Spleen (tissue), 11 donors: ENCODE data around the gene ZWINT. TPM values are rescaled to one million over a fixed set of nuclear protein-coding genes. Genes with fewer than 3 reads are reported as not detected.

ENCODE experiments used
- DNase-seq: peaks from one replicate; pipeline ENCODE4 v3.0.0-alpha.2; 2020
- H3K27ac ChIP-seq, 8 donors: fragments of 200-600 bp; sonication (generic) in 7 of 8; 1 replicate in 4 of 8; 2 replicates in 4 of 8; pipeline versions ENCODE4 v1.5.0 to v1.8.0; 2016 to 2021; ENCODE audit warnings: inconsistent platforms in 4 of 8, mild to moderate bottlenecking in 4 of 8, moderate library complexity in 1 of 8
- H3K27me3 ChIP-seq, 7 donors: fragments of 200-600 bp; sonication (generic) in 6 of 7; replicated peaks in 1 of 7; 1 replicate in 4 of 7; 2 replicates in 3 of 7; pipeline versions ENCODE4 v1.5.0 to v1.8.0; 2016 to 2021; ENCODE audit warnings: inconsistent platforms in 3 of 7, mild to moderate bottlenecking in 1 of 7
- H3K36me3 ChIP-seq, 6 donors: fragments of 200-600 bp; sonication (generic) in 5 of 6; 1 replicate in 4 of 6; 2 replicates in 2 of 6; pipeline versions ENCODE4 v1.5.0 to v1.8.0; 2016 to 2021; ENCODE audit warnings: inconsistent platforms in 2 of 6
- H3K4me1 ChIP-seq, 6 donors: fragments of 200-600 bp; sonication (generic) in 5 of 6; 1 replicate in 3 of 6; 2 replicates in 3 of 6; pipeline versions ENCODE4 v1.5.0 to v1.8.0; 2016 to 2021; ENCODE audit warnings: inconsistent platforms in 3 of 6
- H3K4me3 ChIP-seq, 8 donors: fragments of 200-600 bp; sonication (generic) in 7 of 8; 1 replicate in 4 of 8; 2 replicates in 4 of 8; pipeline versions ENCODE4 v1.5.0 to v1.8.0; 2016 to 2021; ENCODE audit warnings: inconsistent platforms in 4 of 8, mild to moderate bottlenecking in 4 of 8, moderate library complexity in 2 of 8
- H3K9me3 ChIP-seq, 8 donors: fragments of 200-600 bp; sonication (generic) in 7 of 8; 1 replicate in 4 of 8; 2 replicates in 4 of 8; pipeline versions ENCODE4 v1.5.0 to v1.8.0; 2016 to 2021; ENCODE audit warnings: inconsistent platforms in 4 of 8
- POLR2A ChIP-seq, 3 donors: fragments of 450-650 bp; IDR thresholded peaks; one replicate each; pipeline ENCODE4 v1.5.1; 2017; ENCODE audit warnings: antibody characterized with exemption in 3 of 3, mild to moderate bottlenecking in 1 of 3
- POLR2AphosphoS5 ChIP-seq, 3 donors: sonication (generic); formaldehyde crosslinking; IDR thresholded peaks; one replicate each; pipeline ENCODE4 v1.5.1; 2017; ENCODE audit warnings: antibody characterized with exemption in 3 of 3
- whole genome bisulfite sequencing, 5 donors: extraction: QIAGEN DNeasy Blood & Tissue Kit in 3 of 5; methylation state at CpG; one replicate each; pipeline versions ENCODE4 v1.1.5 to v1.1.7; 2013 to 2018; 5-methylcytosine and 5-hydroxymethylcytosine counted together
- intact Hi-C: fragments of 100-400 bp; cut with DNase I; formaldehyde crosslinking; loops from one replicate; pipeline ENCODE4 v1.15.0; 2023; ENCODE audit warnings: low total_unique reads
- polyA plus RNA-seq, 3 donors: library from polyadenylated mRNA; stranded (reverse); fragments of 200-250 nt; gene quantifications; one replicate each; pipeline ENCODE4 v1.2.1, GENCODE V29; 2013
- total RNA-seq, 7 donors: library from RNA; depleted of rRNA in 3 of 7; stranded (reverse); fragments of >200 nt in 3 of 7; fragmentation: NEBNext Ultra II Directional in 4 of 7; extraction: Animal tissue kit (Norgen Biotek cat#: 25700) in 4 of 7; gene quantifications; one replicate each; pipeline versions ENCODE4 v1.1.0 to v1.2.1, GENCODE V29; 2016 to 2021
- TF ChIP-seq, protein P1 (sequence below), 11 experiments: fragments of 200-600 bp in 7 of 11; fragments of 450-650 bp in 4 of 11; sonication (generic) in 4 of 11; IDR thresholded peaks in 8 of 11; conservative IDR thresholded peaks in 3 of 11; 1 replicate in 7 of 11; 2 replicates in 4 of 11; pipeline versions ENCODE4 v1.4.0 to v1.8.0; 2016 to 2021; ENCODE audit warnings: antibody characterized with exemption in 11 of 11, inconsistent platforms in 4 of 11, mild to moderate bottlenecking in 1 of 11
- donor health status: healthy with polysubstance abuse.
- donor health status: DM: no; HTN: no; CAD: no; lungs with moderate emphysema.
- donor health status: DM: no; HTN: no; CAD: no.
- donor health status: Bipolar disorder and iron deficiency.
- donor health status: healthy.
- donor health status: DM: no; HTN: no; CAD: no.
- donor health status: DM: yes; HTN: yes; CAD: no.

ZWINT gene
- total and polyA plus RNA-seq, 10 donors: 3.0 to 12.2 (median 6.8) TPM

- peaks cover 0 to 20% (median 0%) of the 10 kb centered on the region in 6 donors for H3K36me3 ChIP-seq
- no peaks in the 10 kb centered on the region for H3K27me3 ChIP-seq
- peaks cover 0 to 22% (median 15%) of the 10 kb centered on the region in 6 donors for H3K4me1 ChIP-seq
- DNase-seq: no peak
- intact Hi-C loops: no loop called here
- H3K27ac ChIP-seq: peak overlapping the region in 3 of 8 donors; percentile 28 to 71 (median 48)
- no peak for TF ChIP-seq POLR2A (IDR thresholded peaks at IDR 0.05)
- TF ChIP-seq POLR2AphosphoS5 (IDR thresholded peaks at IDR 0.05): no peak
- TF ChIP-seq, protein P1, sequence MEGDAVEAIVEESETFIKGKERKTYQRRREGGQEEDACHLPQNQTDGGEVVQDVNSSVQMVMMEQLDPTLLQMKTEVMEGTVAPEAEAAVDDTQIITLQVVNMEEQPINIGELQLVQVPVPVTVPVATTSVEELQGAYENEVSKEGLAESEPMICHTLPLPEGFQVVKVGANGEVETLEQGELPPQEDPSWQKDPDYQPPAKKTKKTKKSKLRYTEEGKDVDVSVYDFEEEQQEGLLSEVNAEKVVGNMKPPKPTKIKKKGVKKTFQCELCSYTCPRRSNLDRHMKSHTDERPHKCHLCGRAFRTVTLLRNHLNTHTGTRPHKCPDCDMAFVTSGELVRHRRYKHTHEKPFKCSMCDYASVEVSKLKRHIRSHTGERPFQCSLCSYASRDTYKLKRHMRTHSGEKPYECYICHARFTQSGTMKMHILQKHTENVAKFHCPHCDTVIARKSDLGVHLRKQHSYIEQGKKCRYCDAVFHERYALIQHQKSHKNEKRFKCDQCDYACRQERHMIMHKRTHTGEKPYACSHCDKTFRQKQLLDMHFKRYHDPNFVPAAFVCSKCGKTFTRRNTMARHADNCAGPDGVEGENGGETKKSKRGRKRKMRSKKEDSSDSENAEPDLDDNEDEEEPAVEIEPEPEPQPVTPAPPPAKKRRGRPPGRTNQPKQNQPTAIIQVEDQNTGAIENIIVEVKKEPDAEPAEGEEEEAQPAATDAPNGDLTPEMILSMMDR (IDR thresholded peaks at IDR 0.05 in 8 of 11, conservative IDR thresholded peaks at IDR 0.05 in 3 of 11): no peak
- H3K4me3 ChIP-seq: peak overlapping the region; percentile 48 to 89 (median 64)
- H3K9me3 ChIP-seq: no peaks in the 10 kb centered on the region
- WGBS, 5 donors: 7 to 17% (median 15%) methylated on average over 6 of the region's 6 CpGs
These were observed 484 bp downstream of the ZWINT start for GRCh38 chr10:56360583-56360966.

DNA sequence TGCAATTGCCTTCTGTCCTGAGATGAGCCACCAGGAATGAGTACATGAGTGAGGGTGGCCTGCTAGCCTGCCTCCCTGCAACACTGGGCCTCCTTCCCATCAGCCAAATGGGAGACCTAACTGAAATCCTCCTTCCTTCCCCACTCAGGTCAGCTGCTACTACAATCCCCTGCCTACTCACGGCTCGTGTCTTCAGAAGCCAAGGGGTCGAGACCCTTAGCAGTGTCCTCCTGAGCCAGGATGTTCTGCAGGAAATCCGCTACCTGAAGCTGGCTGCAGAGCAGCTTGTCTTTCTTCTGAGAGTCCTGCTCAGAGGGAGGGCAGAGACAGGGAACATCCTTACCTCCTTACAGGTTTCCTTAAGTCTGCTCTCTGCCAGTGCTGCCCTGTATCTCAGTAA is 1.2 kb downstream of the ZWINT start:
- Histone ChIP-seq H3K4me1 (peaks cover 0 to 22% (median 15%) of the 10 kb centered on the region in 6 donors), H3K27ac (no peak overlapping the region), H3K9me3 (no peaks in the 10 kb centered on the region), H3K27me3 (no peaks in the 10 kb centered on the region), H3K36me3 (peaks cover 0 to 20% (median 0%) of the 10 kb centered on the region in 6 donors), H3K4me3 (peak overlapping the region in 1 of 8 donors; percentile 63)
- 83 to 95% (median 89%) methylated on average over 3 to 4 of the region's 4 CpGs for WGBS, 5 donors
- DNase-seq: peak; percentile 62
- intact Hi-C loops: no loop called here
- no peak for TF ChIP-seq POLR2A (IDR thresholded peaks at IDR 0.05)
- TF ChIP-seq, protein P1 (IDR thresholded peaks at IDR 0.05 in 8 of 11, conservative IDR thresholded peaks at IDR 0.05 in 3 of 11): no peak
- TF ChIP-seq POLR2AphosphoS5 (IDR thresholded peaks at IDR 0.05): no peak

GRCh38 chr10:56357018-56357417 is 4.0 kb downstream of the ZWINT start:
- no peaks in the 10 kb centered on the region for H3K9me3 ChIP-seq
- TF ChIP-seq, protein P1 (IDR thresholded peaks at IDR 0.05 in 8 of 11, conservative IDR thresholded peaks at IDR 0.05 in 3 of 11): no peak
- TF ChIP-seq POLR2A (IDR thresholded peaks at IDR 0.05) (no peak), POLR2AphosphoS5 (IDR thresholded peaks at IDR 0.05) (no peak)
- no peak for DNase-seq
- H3K4me3 ChIP-seq: no peak overlapping the region
- no peaks in the 10 kb centered on the region for H3K27me3 ChIP-seq
- H3K4me1 ChIP-seq: peaks cover 0 to 17% (median 12%) of the 10 kb centered on the region in 6 donors
- intact Hi-C loops: no loop called here
- no peak overlapping the region for H3K27ac ChIP-seq
- peaks cover 0 to 20% (median 0%) of the 10 kb centered on the region in 6 donors for H3K36me3 ChIP-seq

- 93 to 98% (median 94%) methylated on average over 20 of the region's 20 CpGs for WGBS, 5 donors
- Histone ChIP-seq H3K4me3 (no peak overlapping the region), H3K9me3 (no peaks in the 10 kb centered on the region), H3K27ac (no peak overlapping the region), H3K4me1 (no peaks in the 10 kb centered on the region), H3K27me3 (no peaks in the 10 kb centered on the region), H3K36me3 (no peaks in the 10 kb centered on the region)
- intact Hi-C loops: no loop called here
- no peak for TF ChIP-seq POLR2A (IDR thresholded peaks at IDR 0.05)
- TF ChIP-seq POLR2AphosphoS5 (IDR thresholded peaks at IDR 0.05): no peak
- TF ChIP-seq, protein P1 (IDR thresholded peaks at IDR 0.05 in 8 of 11, conservative IDR thresholded peaks at IDR 0.05 in 3 of 11): no peak
- DNase-seq: no peak
These were observed 9.0 kb downstream of the ZWINT start for GRCh38 chr10:56351909-56352630.
